GM12878 (cell line): Measurements from ENCODE around the gene NDST4. TPM values are rescaled to one million over a fixed set of nuclear protein-coding genes. Genes with fewer than 3 reads are reported as not detected.

Source experiments
- ATAC-seq: fragments of 200-7000 bp; cut with Tn5 transposase; 3 replicates; pipeline ENCODE4 v1.9.1; 2020; ENCODE audit warnings: mild to moderate bottlenecking, moderate library complexity
- BruUV-seq: library from RNA; stranded (reverse); fragments of 400-500 nt; replicated peaks from 2 replicates; lab custom pipeline; 2021; lab: Mats Ljungman, UMichigan
- CTCF ChIA-PET: fragments of 300-600 bp; sonication (Branson Sonifier 250); formaldehyde crosslinking; extraction: SDS; loops from one replicate; lab custom pipeline; 2021; ENCODE audit warnings: inconsistent platforms; lab: Yijun Ruan, JAX
- POLR2A ChIA-PET: fragments of 350-600 bp; formaldehyde crosslinking; extraction: SDS; loops from one replicate; lab custom pipeline; 2021; ENCODE audit warnings: inconsistent platforms; lab: Charles Lee
- RAD21 ChIA-PET: fragments of 300-600 bp; sonication (Branson Sonifier 250); formaldehyde crosslinking; loops from one replicate; lab custom pipeline; 2023; ENCODE audit warnings: antibody characterized with exemption; ENCODE audit not compliant: unreplicated experiment; lab: Charles Lee
- SMC1A ChIA-PET: fragments of 300-600 bp; sonication (Branson Sonifier 250); formaldehyde crosslinking; loops from one replicate; lab custom pipeline; 2023; ENCODE audit not compliant: unreplicated experiment, uncharacterized antibody; lab: Charles Lee
- DNase-seq: peaks from one replicate; pipeline ENCODE4 v3.0.0-alpha.2; 2011; ENCODE audit warnings: low read depth, low spot score
- FAIRE-seq: peaks from 3 replicates; lab custom pipeline; 2011; peaks lifted over from hg19 to GRCh38; lab: Jason Lieb, UNC
- H2AFZ ChIP-seq: 2 replicates; pipeline ENCODE4 v1.6.0; 2011; ENCODE audit warnings: low read depth, low read length, control low read depth; ENCODE audit not compliant: control insufficient read depth
- H3K27ac ChIP-seq: 2 replicates; pipeline ENCODE4 v1.5.1; 2011; ENCODE audit warnings: control low read depth; ENCODE audit not compliant: control insufficient read depth, insufficient read depth
- H3K27me3 ChIP-seq, 2 experiments: replicated peaks in 1 of 2; 2 replicates each; pipeline versions ENCODE4 v1.6.0 to v1.6.1; 2011; ENCODE audit warnings: low read length in 1 of 2; ENCODE audit not compliant: control insufficient read depth in 2 of 2, insufficient read depth in 2 of 2
- H3K36me3 ChIP-seq, 2 experiments: 2 replicates each; pipeline ENCODE4 v1.5.1; 2011; ENCODE audit warnings: low read length in 1 of 2; ENCODE audit not compliant: control insufficient read depth in 2 of 2, insufficient read depth in 2 of 2
- H3K4me1 ChIP-seq: 2 replicates; pipeline ENCODE4 v1.6.1; 2011; ENCODE audit warnings: mild to moderate bottlenecking, low read length, moderate library complexity, mixed read lengths; ENCODE audit not compliant: control insufficient read depth, insufficient read depth
- H3K4me2 ChIP-seq: 2 replicates; pipeline ENCODE4 v1.6.0; 2011; ENCODE audit warnings: control low read depth; ENCODE audit not compliant: control insufficient read depth, insufficient read depth
- H3K4me3 ChIP-seq: fragments of 200-600 bp; sonication (generic); 2 replicates; pipeline ENCODE4 v1.5.1; 2016
- H3K79me2 ChIP-seq: 2 replicates; pipeline ENCODE4 v1.6.0; 2011; ENCODE audit warnings: low read length; ENCODE audit not compliant: control insufficient read depth, insufficient read depth
- H3K9ac ChIP-seq: 2 replicates; pipeline ENCODE4 v1.8.0; 2011; ENCODE audit warnings: low read length, control low read depth, mixed read lengths; ENCODE audit not compliant: control insufficient read depth, insufficient read depth
- H3K9me3 ChIP-seq: replicated peaks from 3 replicates; pipeline ENCODE4 v1.5.1; 2011; ENCODE audit warnings: mild to moderate bottlenecking, low read length; ENCODE audit not compliant: control insufficient read depth, insufficient read depth
- H4K20me1 ChIP-seq: 2 replicates; pipeline ENCODE4 v1.6.0; 2011; ENCODE audit not compliant: control insufficient read depth, insufficient read depth
- CHD2 ChIP-seq: IDR thresholded peaks from 2 replicates; pipeline ENCODE4 v1.6.1; 2011; ENCODE audit warnings: low read depth, low read length, improper control_type of control experiment, borderline replicate concordance
- GABPA ChIP-seq: IDR thresholded peaks from 2 replicates; pipeline ENCODE4 v1.6.1; 2014; ENCODE audit warnings: antibody characterized with exemption, low read depth, mild to moderate bottlenecking, inconsistent platforms
- NFXL1 ChIP-seq: fragments of 450-650 bp; IDR thresholded peaks from 2 replicates; pipeline ENCODE4 v1.6.1; 2017; ENCODE audit warnings: antibody characterized with exemption, mild to moderate bottlenecking, borderline replicate concordance
- NR2F1 ChIP-seq: fragments of 450-650 bp; conservative IDR thresholded peaks from 2 replicates; pipeline ENCODE4 v1.6.1; 2017; ENCODE audit warnings: mild to moderate bottlenecking
- RAD21 ChIP-seq: IDR thresholded peaks from 2 replicates; pipeline ENCODE4 v1.6.1; 2011; ENCODE audit warnings: mild to moderate bottlenecking, low read depth, low read length, moderate library complexity; ENCODE audit not compliant: insufficient read depth
- SRF ChIP-seq, 2 experiments: IDR thresholded peaks; 2 replicates each; pipeline ENCODE4 v1.6.1; 2011; ENCODE audit warnings: low read depth in 2 of 2, low read length in 2 of 2, mild to moderate bottlenecking in 1 of 2, moderate library complexity in 1 of 2
- WRNIP1 ChIP-seq: IDR thresholded peaks from 2 replicates; pipeline ENCODE4 v1.6.1; 2011; ENCODE audit warnings: low read depth, low read length, improper control_type of control experiment, borderline replicate concordance
- ZBED1 ChIP-seq: IDR thresholded peaks from 2 replicates; pipeline ENCODE4 v1.6.1; 2016; ENCODE audit warnings: borderline replicate concordance
- ZNF217 ChIP-seq: fragments of 450-650 bp; IDR thresholded peaks from 2 replicates; pipeline ENCODE4 v1.6.1; 2017; ENCODE audit warnings: antibody characterized with exemption, mild to moderate bottlenecking
- ZNF24 ChIP-seq: fragments of 450-650 bp; IDR thresholded peaks from 2 replicates; pipeline ENCODE4 v1.6.1; 2017; ENCODE audit warnings: antibody characterized with exemption, mild to moderate bottlenecking
- WGBS: methylation state at CpG from one replicate; pipeline ENCODE4 v1.1.6; 2016; ENCODE audit warnings: low lambda C conversion rate; ENCODE audit not compliant: insufficient replicate concordance, insufficient coverage; ENCODE audit errors: missing lambda C conversion rate; 5-methylcytosine and 5-hydroxymethylcytosine counted together
- in situ Hi-C: fragments of 300-500 bp; cut with MboI; formaldehyde crosslinking; loops from 9 replicates; pipeline ENCODE4 v1.14.3; 2018; ENCODE audit warnings: mixed read lengths
- intact Hi-C: fragments of 100-400 bp; cut with micrococcal nuclease; formaldehyde crosslinking; loops from one replicate; pipeline ENCODE4 v1.14.2; 2022; ENCODE audit not compliant: unreplicated experiment
- polyA plus RNA-seq, 11 experiments: library from polyadenylated mRNA; depleted of rRNA in 4 of 11; unstranded in 6 of 11; stranded (reverse) in 5 of 11; fragments of >200 nt; fragmentation: Nextera tagmentation in 4 of 11; fragmentation: Illumina TruSeq in 1 of 11; extraction: Ambion mirVana in 4 of 11; extraction: Trizol in 1 of 11; gene quantifications; 1 replicate in 1 of 11; 2 replicates in 10 of 11; pipeline versions ENCODE4 v1.2.1 to v1.2.3, GENCODE V29; 2011 to 2016; ENCODE audit warnings: inconsistent platforms in 2 of 11, missing spikeins in 2 of 11, low read depth in 1 of 11
- total RNA-seq, 4 experiments: library from RNA; depleted of rRNA in 3 of 4; stranded (reverse); fragments of >200 nt in 3 of 4; fragmentation: Illumina TruSeq in 1 of 4; extraction: Trizol in 1 of 4; gene quantifications; 2 replicates each; pipeline versions ENCODE4 v1.2.1 to v1.2.3, GENCODE V29; 2013 to 2021
- TF ChIP-seq, protein P1 (sequence below): fragments of 450-650 bp; IDR thresholded peaks from 2 replicates; pipeline ENCODE4 v1.6.1; 2018; ENCODE audit warnings: borderline replicate concordance, mild to moderate bottlenecking; ENCODE audit not compliant: partially characterized antibody
- TF ChIP-seq, protein P2 (sequence below): IDR thresholded peaks from 2 replicates; pipeline ENCODE4 v1.6.1; 2012; ENCODE audit warnings: improper control_type of control experiment, low read depth, low read length; ENCODE audit not compliant: insufficient replicate concordance

The NDST4 gene
- total and polyA plus RNA-seq, 10 of the 15 experiments (the other 5 are each of a cell fraction or from before 2014, with no cell fraction given), result 0.04 to 0.11 (median 0.07) TPM; not detected in 6

DNA sequence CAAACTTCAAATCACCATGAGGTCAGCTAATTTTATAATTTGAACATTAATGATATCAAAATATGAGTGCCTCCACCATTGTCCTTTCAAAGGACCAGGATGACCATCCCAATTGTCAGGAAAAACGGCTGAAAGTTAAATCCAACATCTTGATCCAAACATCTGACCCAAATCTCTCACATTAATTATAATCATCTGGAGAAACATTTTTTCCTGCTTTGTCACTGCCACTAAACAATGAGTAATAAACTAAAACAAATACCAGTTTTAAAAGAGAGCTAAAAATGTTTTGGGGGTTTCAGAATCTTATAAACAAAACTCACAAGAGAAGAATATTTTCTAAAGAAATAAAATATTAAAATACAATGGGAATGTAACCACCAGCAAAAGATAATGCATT is 45.7 kb upstream of the NDST4 start (continued):
- TF ChIP-seq, protein P1, sequence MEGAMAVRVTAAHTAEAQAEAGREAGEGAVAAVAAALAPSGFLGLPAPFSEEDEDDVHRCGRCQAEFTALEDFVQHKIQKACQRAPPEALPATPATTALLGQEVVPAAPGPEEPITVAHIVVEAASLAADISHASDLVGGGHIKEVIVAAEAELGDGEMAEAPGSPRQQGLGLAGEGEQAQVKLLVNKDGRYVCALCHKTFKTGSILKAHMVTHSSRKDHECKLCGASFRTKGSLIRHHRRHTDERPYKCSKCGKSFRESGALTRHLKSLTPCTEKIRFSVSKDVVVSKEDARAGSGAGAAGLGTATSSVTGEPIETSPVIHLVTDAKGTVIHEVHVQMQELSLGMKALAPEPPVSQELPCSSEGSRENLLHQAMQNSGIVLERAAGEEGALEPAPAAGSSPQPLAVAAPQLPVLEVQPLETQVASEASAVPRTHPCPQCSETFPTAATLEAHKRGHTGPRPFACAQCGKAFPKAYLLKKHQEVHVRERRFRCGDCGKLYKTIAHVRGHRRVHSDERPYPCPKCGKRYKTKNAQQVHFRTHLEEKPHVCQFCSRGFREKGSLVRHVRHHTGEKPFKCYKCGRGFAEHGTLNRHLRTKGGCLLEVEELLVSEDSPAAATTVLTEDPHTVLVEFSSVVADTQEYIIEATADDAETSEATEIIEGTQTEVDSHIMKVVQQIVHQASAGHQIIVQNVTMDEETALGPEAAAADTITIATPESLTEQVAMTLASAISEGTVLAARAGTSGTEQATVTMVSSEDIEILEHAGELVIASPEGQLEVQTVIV, result no peak
- TF ChIP-seq NFXL1, result no peak
- no peak for TF ChIP-seq WRNIP1
- TF ChIP-seq NR2F1, result no peak
- no peak for TF ChIP-seq GABPA
- TF ChIP-seq RAD21, result no peak

DNA sequence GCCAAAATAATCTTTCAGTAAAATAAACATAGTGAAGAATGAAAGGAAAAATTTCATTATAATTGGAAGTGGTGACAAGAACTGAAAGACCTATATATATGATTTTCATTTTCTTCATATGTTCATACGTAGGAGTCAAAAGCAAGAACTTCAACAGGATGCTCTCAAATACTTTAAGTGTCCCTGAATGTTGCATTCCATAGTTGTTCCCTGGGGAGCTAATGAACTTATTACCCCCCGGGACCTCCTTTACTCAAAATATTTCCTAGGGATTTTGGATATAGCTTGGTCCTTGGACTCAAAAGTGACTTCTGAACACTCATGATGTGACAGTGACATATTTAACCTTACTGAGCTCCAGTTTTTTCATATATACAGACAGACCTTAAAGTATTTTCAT is 44.9 kb upstream of the NDST4 start:
- no TSS peak for BruUV-seq
- intact Hi-C loops (no loop called here), in situ Hi-C loops (no loop called here)
- ChIA-PET POLR2A (no interaction called here), RAD21 (no interaction called here), SMC1A (interaction anchor here (0.5 to 1.0 kb wide), 2 partner anchors 30 to 314 kb away, joined by 3 read pairs; no protein-coding TSS in a partner anchor), CTCF (interaction anchor here (1.1 kb wide), 1 partner anchor 49 kb away, joined by 3 read pairs; no protein-coding TSS in a partner anchor)
- Histone ChIP-seq H3K4me2 (no peak overlapping the region), H4K20me1 (no peaks in the 10 kb centered on the region), H2AFZ (no peak overlapping the region), H3K4me1 (no peaks in the 10 kb centered on the region), H3K4me3 (no peak overlapping the region), H3K9ac (no peak overlapping the region), H3K36me3 (no peaks in the 10 kb centered on the region), H3K27ac (no peak overlapping the region), H3K9me3 (no peaks in the 10 kb centered on the region), H3K79me2 (no peaks in the 10 kb centered on the region), H3K27me3 (no peaks in the 10 kb centered on the region)
- 16% methylated on average over 2 of the region's 2 CpGs for WGBS
- no peak for FAIRE-seq
- no peak for ATAC-seq
- TF ChIP-seq, protein P2, sequence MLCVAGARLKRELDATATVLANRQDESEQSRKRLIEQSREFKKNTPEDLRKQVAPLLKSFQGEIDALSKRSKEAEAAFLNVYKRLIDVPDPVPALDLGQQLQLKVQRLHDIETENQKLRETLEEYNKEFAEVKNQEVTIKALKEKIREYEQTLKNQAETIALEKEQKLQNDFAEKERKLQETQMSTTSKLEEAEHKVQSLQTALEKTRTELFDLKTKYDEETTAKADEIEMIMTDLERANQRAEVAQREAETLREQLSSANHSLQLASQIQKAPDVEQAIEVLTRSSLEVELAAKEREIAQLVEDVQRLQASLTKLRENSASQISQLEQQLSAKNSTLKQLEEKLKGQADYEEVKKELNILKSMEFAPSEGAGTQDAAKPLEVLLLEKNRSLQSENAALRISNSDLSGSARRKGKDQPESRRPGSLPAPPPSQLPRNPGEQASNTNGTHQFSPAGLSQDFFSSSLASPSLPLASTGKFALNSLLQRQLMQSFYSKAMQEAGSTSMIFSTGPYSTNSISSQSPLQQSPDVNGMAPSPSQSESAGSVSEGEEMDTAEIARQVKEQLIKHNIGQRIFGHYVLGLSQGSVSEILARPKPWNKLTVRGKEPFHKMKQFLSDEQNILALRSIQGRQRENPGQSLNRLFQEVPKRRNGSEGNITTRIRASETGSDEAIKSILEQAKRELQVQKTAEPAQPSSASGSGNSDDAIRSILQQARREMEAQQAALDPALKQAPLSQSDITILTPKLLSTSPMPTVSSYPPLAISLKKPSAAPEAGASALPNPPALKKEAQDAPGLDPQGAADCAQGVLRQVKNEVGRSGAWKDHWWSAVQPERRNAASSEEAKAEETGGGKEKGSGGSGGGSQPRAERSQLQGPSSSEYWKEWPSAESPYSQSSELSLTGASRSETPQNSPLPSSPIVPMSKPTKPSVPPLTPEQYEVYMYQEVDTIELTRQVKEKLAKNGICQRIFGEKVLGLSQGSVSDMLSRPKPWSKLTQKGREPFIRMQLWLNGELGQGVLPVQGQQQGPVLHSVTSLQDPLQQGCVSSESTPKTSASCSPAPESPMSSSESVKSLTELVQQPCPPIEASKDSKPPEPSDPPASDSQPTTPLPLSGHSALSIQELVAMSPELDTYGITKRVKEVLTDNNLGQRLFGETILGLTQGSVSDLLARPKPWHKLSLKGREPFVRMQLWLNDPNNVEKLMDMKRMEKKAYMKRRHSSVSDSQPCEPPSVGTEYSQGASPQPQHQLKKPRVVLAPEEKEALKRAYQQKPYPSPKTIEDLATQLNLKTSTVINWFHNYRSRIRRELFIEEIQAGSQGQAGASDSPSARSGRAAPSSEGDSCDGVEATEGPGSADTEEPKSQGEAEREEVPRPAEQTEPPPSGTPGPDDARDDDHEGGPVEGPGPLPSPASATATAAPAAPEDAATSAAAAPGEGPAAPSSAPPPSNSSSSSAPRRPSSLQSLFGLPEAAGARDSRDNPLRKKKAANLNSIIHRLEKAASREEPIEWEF, result no peak
- TF ChIP-seq SRF (IDR thresholded peaks at IDR 0.05; ENCODE audit: low read depth in 2 of 2, low read length in 2 of 2), result no peak
- TF ChIP-seq ZNF217, result no peak
- TF ChIP-seq ZBED1, result no peak
- no peak for TF ChIP-seq CHD2
- TF ChIP-seq ZNF24, result no peak
- no peak for DNase-seq
